ENCODE results near the gene PRKCH. TPM values are rescaled to one million over a fixed set of nuclear protein-coding genes. Genes with fewer than 3 reads are reported as not detected.

Gene PRKCH
- total RNA-seq, 4 donors from 2014 or later = 49.5 to 147 (median 59.2) TPM

DNA sequence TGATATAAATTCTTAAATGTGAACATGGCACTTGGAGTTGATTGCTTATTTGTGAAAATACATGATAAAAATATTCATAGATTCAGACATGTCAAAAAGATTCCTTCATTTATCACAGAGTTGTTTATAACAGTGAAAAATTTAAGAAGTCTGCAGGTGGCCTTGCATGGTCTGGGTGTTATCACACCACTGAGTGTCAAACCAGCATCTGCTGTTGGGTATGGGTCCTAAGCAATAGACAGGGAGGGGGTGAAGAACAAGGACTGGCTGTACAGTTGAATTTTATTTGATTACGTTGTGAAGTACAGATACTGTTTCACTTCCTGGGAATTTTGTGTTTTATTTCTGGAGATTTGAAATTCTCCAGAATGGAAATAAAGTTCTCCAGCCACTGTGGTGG lies 193.5 kb downstream of the PRKCH start:
- TF ChIP-seq EP300 (IDR thresholded peaks at IDR 0.05) (no peak), POLR2A (IDR thresholded peaks at IDR 0.05) (no peak), POLR2AphosphoS5 (IDR thresholded peaks at IDR 0.05) (no peak)
- TF ChIP-seq, protein P1, sequence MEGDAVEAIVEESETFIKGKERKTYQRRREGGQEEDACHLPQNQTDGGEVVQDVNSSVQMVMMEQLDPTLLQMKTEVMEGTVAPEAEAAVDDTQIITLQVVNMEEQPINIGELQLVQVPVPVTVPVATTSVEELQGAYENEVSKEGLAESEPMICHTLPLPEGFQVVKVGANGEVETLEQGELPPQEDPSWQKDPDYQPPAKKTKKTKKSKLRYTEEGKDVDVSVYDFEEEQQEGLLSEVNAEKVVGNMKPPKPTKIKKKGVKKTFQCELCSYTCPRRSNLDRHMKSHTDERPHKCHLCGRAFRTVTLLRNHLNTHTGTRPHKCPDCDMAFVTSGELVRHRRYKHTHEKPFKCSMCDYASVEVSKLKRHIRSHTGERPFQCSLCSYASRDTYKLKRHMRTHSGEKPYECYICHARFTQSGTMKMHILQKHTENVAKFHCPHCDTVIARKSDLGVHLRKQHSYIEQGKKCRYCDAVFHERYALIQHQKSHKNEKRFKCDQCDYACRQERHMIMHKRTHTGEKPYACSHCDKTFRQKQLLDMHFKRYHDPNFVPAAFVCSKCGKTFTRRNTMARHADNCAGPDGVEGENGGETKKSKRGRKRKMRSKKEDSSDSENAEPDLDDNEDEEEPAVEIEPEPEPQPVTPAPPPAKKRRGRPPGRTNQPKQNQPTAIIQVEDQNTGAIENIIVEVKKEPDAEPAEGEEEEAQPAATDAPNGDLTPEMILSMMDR (IDR thresholded peaks at IDR 0.05) = no peak
- WGBS = 62% methylated on average over 1 of the region's 1 CpG
- DNase-seq (ENCODE audit: low spot score in 2 of 2) = no peak
- no peaks in the 10 kb centered on the region for H3K9me3 ChIP-seq
- peaks cover 79% of the 10 kb centered on the region for H3K4me1 ChIP-seq
- H3K36me3 ChIP-seq = no peaks in the 10 kb centered on the region
- H3K4me3 ChIP-seq = no peak overlapping the region
- H3K27ac ChIP-seq = peak overlapping the region; percentile 66
- H3K27me3 ChIP-seq = no peaks in the 10 kb centered on the region

DNA sequence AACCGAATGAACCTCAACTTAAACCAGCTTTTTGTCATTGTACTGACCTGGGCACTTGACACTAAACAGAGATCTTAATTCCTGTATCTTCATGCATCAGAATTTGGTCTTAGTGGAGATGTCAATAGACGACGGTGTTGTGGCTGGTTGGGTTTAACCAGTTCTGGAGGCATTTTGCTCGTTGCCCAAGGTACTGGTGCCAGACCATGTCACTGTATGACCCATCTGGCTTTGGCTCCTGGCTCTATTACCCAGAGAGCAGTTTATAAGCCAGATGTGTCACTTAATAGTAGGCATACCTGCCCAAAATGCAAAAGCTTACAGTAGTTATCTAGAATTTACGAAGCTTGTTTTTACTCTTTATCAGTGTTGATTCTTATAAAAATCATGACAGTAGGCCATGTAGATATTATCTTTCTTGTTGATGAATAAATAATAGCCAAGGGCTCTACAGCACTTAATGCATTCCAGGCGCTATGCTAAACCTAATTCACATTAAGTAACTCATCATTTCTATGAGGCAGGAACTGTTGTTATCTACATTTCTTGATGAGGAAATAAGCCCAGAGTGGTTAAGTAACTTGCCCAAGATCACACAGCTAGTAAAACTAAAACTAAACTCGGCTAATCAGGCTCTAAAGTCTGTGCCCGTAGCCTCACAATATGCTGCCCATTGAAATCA lies 194.2 kb downstream of the PRKCH start:
- no peak overlapping the region for H3K4me3 ChIP-seq
- TF ChIP-seq, protein P1 (IDR thresholded peaks at IDR 0.05) = no peak
- TF ChIP-seq POLR2A (IDR thresholded peaks at IDR 0.05) (no peak), EP300 (IDR thresholded peaks at IDR 0.05) (no peak), POLR2AphosphoS5 (IDR thresholded peaks at IDR 0.05) (no peak)
- no peaks in the 10 kb centered on the region for H3K27me3 ChIP-seq
- H3K9me3 ChIP-seq = no peaks in the 10 kb centered on the region
- DNase-seq (ENCODE audit: low spot score in 2 of 2) = no peak
- H3K4me1 ChIP-seq = peaks cover 81% of the 10 kb centered on the region
- peak overlapping the region; percentile 66 for H3K27ac ChIP-seq
- WGBS = 48% methylated on average over 8 of the region's 8 CpGs
- H3K36me3 ChIP-seq = no peaks in the 10 kb centered on the region

DNA sequence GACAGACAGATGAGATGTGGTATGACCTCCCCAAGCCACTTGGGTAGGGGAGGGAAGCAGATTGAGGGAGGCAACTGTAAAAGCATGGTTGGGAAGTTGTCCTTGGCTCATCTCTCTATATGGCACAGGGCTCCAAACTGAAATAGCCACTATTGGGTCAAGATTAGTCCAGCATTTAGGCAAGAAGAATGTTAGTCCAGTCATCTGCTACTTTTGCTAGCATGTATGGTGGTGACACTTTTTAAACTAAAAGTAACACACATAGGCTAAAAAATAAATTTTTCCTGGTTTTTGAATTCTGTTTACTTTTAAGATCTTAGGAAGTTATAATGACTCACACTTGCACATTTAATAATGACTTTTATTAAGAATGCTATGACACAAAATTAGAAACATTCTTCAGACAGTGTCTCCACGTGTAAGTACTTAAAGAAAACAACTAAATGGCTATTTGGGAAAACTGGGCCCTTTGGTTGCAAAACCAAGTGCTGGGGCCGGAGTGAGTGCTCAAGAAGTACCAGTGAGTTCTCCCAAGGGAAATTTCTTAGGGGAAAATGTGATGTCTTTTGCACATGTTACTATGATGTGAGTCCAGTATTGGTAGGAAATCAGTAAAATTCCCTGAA lies 194.9 kb downstream of the PRKCH start:
- WGBS = 40% methylated on average over 2 of the region's 2 CpGs
- Histone ChIP-seq H3K4me1 (peaks cover 75% of the 10 kb centered on the region), H3K9me3 (no peaks in the 10 kb centered on the region), H3K4me3 (no peak overlapping the region), H3K27ac (peak overlapping the region; percentile 66), H3K27me3 (no peaks in the 10 kb centered on the region), H3K36me3 (no peaks in the 10 kb centered on the region)
- no peak for DNase-seq (ENCODE audit: low spot score in 2 of 2)
- TF ChIP-seq, protein P1 (IDR thresholded peaks at IDR 0.05) = no peak
- TF ChIP-seq POLR2AphosphoS5 (IDR thresholded peaks at IDR 0.05) = no peak
- no peak for TF ChIP-seq POLR2A (IDR thresholded peaks at IDR 0.05)
- TF ChIP-seq EP300 (IDR thresholded peaks at IDR 0.05) = no peak

DNA sequence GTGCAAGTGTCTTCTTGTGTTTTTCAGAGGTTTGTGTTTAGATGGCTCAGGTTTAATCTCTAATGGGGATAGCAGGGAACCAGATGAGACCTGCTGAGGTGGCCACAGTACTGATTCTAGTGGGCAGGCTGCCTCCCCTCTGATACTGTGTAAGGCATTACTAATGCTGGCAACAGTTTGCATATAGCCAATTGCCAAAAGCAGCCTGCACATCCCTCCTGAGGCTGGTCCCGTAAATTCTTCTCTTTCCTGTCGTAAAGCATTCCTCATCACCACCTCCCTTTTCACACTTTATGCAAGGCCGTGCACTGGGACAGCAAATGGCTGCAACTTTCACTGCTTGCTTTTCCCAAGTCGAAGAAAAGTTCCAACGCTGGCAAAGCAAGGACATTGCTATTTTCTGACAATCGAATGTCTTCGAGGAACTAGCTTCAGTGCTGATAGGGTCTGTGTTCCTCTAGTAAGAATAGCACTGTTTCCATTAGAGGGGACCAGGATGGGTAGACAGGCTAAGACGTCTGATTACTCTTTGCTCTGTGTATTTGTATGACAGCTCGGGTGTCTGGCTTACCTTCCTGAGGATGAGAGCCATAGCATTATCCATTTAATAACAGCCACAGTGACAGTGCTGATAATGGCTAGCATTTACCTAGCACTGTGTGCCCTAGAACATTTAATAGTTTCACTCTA lies 195.7 kb downstream of the PRKCH start:
- TF ChIP-seq, protein P1 (IDR thresholded peaks at IDR 0.05) = no peak
- TF ChIP-seq POLR2A (IDR thresholded peaks at IDR 0.05) = no peak
- no peak for TF ChIP-seq EP300 (IDR thresholded peaks at IDR 0.05)
- no peak for TF ChIP-seq POLR2AphosphoS5 (IDR thresholded peaks at IDR 0.05)
- Histone ChIP-seq H3K4me1 (peaks cover 69% of the 10 kb centered on the region), H3K36me3 (no peaks in the 10 kb centered on the region), H3K27ac (peak overlapping the region; percentile 66), H3K9me3 (no peaks in the 10 kb centered on the region), H3K4me3 (no peak overlapping the region), H3K27me3 (no peaks in the 10 kb centered on the region)
- no peak for DNase-seq (ENCODE audit: low spot score in 2 of 2)
- WGBS = 83% methylated on average over 9 of the region's 9 CpGs

DNA sequence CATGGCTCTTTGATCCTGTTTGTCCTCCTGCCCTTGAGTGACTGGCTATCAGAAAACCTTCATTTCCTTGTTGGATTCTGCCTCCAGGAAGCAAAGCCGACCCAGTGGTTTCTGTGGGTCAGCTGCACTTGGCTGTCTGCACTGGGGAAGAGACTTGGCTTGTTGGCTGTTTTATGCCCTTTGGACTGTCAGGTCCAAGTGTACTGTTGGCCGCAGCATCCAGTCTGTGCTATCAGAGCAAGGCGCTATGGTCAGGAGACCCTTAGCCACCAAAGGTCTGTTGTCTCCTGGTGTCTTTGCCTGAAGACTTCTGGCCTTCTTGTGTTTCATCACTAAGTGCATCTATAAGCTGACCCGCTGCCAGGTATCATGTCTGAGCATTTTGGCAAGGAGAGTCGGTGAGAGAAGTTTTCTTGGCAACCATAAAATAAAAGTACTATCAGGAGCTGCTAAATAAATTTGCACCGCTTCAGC lies 196.6 kb downstream of the PRKCH start:
- peak overlapping the region; percentile 66 for H3K27ac ChIP-seq
- 49% methylated on average over 6 of the region's 6 CpGs for WGBS
- H3K4me3 ChIP-seq = no peak overlapping the region
- no peak for DNase-seq (ENCODE audit: low spot score in 2 of 2)
- TF ChIP-seq POLR2A (IDR thresholded peaks at IDR 0.05) (no peak), POLR2AphosphoS5 (IDR thresholded peaks at IDR 0.05) (no peak)
- H3K36me3 ChIP-seq = no peaks in the 10 kb centered on the region
- H3K4me1 ChIP-seq = peaks cover 61% of the 10 kb centered on the region
- no peaks in the 10 kb centered on the region for H3K27me3 ChIP-seq
- H3K9me3 ChIP-seq = no peaks in the 10 kb centered on the region
